ENCODE measurements around the gene METTL18.

Gene METTL18

GRCh38 chr1:169788402-169788801, 6.3 kb downstream of the METTL18 start:
- H3K4me3 ChIP-seq (ENCODE audit: low read depth, low read length): no peak overlapping the region
- no peak for TF ChIP-seq CTCF (IDR thresholded peaks at IDR 0.05; ENCODE audit: control insufficient read depth, extremely low read depth, insufficient read depth)
- no peak for DNase-seq (ENCODE audit: low read depth)

- no peak overlapping the region for H3K4me3 ChIP-seq (ENCODE audit: low read depth, low read length)
- DNase-seq (ENCODE audit: low read depth): no peak
- TF ChIP-seq CTCF (IDR thresholded peaks at IDR 0.05; ENCODE audit: control insufficient read depth, extremely low read depth, insufficient read depth): no peak
Observed at GRCh38 chr1:169786974-169787373, 7.7 kb downstream of the METTL18 start.

- H3K4me3 ChIP-seq (ENCODE audit: low read depth, low read length): no peak overlapping the region
- DNase-seq (ENCODE audit: low read depth): no peak
- no peak for TF ChIP-seq CTCF (IDR thresholded peaks at IDR 0.05; ENCODE audit: control insufficient read depth, extremely low read depth, insufficient read depth)
Observed at GRCh38 chr1:169785267-169785666, 9.4 kb downstream of the METTL18 start.

GRCh38 chr1:169784102-169784501, 10.6 kb downstream of the METTL18 start:
- TF ChIP-seq CTCF (IDR thresholded peaks at IDR 0.05; ENCODE audit: control insufficient read depth, extremely low read depth, insufficient read depth): no peak

GRCh38 chr1:169782596-169782995, 12.1 kb downstream of the METTL18 start:
- no peak overlapping the region for H3K4me3 ChIP-seq (ENCODE audit: low read depth, low read length)
- no peak for DNase-seq (ENCODE audit: low read depth)
- TF ChIP-seq CTCF (IDR thresholded peaks at IDR 0.05; ENCODE audit: control insufficient read depth, extremely low read depth, insufficient read depth): no peak

More at GRCh38 chr1:169784102-169784501, 10.6 kb downstream of the METTL18 start:
- DNase-seq (ENCODE audit: low read depth): no peak
- no peak overlapping the region for H3K4me3 ChIP-seq (ENCODE audit: low read depth, low read length)

GRCh38 chr1:169779970-169780369, 14.7 kb downstream of the METTL18 start:
- no peak for DNase-seq (ENCODE audit: low read depth)
- TF ChIP-seq CTCF (IDR thresholded peaks at IDR 0.05; ENCODE audit: control insufficient read depth, extremely low read depth, insufficient read depth): no peak
- no peak overlapping the region for H3K4me3 ChIP-seq (ENCODE audit: low read depth, low read length)

- DNase-seq (ENCODE audit: low read depth): peak; percentile 46
- H3K4me3 ChIP-seq (ENCODE audit: low read depth, low read length): no peak overlapping the region
- TF ChIP-seq CTCF (IDR thresholded peaks at IDR 0.05; ENCODE audit: control insufficient read depth, extremely low read depth, insufficient read depth): no peak
Observed at GRCh38 chr1:169779150-169779549, 15.6 kb downstream of the METTL18 start.
